Measurements from ENCODE around the gene CAMKK2. TPM values are rescaled to one million over a fixed set of nuclear protein-coding genes. Genes with fewer than 3 reads are reported as not detected.

Gene CAMKK2
- total RNA-seq, 8 experiments from 2014 or later: 14.0 to 23.8 (median 18.3) TPM

DNA sequence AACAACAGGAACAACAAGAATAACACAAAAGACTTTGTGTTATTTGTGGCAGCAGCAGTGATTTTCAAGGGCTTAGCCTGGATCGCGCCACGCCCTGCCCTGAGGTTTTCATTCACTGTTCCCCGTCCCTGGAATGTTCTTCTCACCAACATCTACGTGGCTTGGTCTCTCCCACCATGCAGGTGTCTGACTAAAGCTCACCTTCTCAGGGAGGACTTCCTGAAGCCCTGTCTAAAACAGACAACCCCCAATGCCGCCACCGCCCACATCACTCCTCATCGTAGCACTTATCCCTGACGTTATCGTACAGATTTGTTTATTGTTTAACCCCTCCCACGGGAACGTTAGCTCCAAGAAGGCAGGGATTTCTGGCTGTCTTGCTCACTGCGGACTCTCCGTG is 46.1 kb downstream of the CAMKK2 start:
- ATAC-seq (replicated peaks in 6 of 8): no peak
- Histone ChIP-seq H3K27ac (no peak overlapping the region), H3K4me1 (replicated peaks in 1 of 2) (no peaks in the 10 kb centered on the region), H3K4me3 (no peak overlapping the region)
- 72 to 98% (median 88%) methylated on average over 4 to 10 of the region's 14 CpGs; no CpG with 5 or more reads in 1 of the 10 experiments for WGBS, 10 experiments
- in situ Hi-C loops (cut with MboI; ENCODE audit: low pct_unique_long_range_greater_than_20kb in 2 of 9, low sequenced_read_pairs in 9 of 9, unreplicated experiment in 9 of 9): no loop called here

DNA sequence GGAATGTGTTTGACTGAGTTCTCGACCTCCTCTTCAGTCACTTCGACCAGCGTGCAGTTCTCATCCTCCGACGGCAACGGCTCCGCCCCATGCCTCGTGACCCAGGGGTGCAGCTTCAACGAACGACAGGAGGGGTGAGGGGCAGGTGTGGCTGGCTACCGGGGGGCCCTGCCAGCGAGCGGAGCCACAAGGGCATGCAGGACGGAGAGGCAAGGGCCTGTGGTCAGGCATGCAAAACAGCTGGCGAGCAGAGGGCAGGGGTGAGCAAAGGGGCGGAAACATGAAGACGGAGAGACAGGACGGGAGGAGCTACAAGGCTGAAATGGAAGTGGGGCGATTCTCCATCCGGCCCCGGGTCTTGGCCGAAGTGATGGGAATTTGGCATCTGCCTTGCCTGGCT is 47.9 kb downstream of the CAMKK2 start:
- 85 to 93% methylated on average over 8 to 12 of the region's 22 CpGs; no CpG with 5 or more reads in 8 of the 10 experiments for WGBS, 10 experiments
- no peak overlapping the region for H3K4me3 ChIP-seq
- no peak overlapping the region for H3K27ac ChIP-seq
- in situ Hi-C loops (cut with MboI; ENCODE audit: low pct_unique_long_range_greater_than_20kb in 2 of 9, low sequenced_read_pairs in 9 of 9, unreplicated experiment in 9 of 9): no loop called here
- no peak for ATAC-seq (replicated peaks in 6 of 8)
- no peaks in the 10 kb centered on the region for H3K4me1 ChIP-seq (replicated peaks in 1 of 2)

DNA sequence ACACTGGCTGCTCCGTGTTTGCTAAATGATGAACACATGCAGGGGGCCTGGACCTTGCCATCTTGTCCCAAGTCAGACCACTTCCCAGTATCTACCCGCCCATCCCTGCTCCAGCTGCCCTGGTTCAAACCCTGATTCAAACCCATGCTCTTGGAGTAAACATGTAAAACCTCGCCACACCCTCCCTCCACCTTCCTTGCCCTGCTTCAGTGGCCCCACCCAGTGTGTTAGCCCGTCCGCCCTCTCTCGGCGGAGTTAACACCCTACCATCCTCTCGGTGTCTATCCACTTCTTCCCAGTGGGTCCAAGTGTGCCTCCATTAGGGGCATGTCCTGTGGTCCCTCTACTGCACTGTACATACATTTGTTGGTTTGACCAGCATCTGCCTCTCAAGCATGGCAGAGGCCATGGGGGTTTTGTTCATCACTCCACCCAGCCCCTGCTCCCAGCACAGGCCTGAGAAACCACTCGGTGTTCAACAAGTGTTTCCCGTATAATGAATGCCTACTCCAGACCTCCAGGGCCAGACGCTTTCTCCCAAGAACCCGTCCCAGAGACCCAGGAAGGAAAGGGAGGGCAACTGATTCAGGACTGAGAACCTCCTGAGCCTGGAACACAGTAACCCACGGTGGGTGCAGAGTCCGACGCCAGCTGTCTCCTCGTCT is 49.5 kb downstream of the CAMKK2 start:
- H3K4me1 ChIP-seq (replicated peaks in 1 of 2): no peaks in the 10 kb centered on the region
- ATAC-seq (replicated peaks in 6 of 8): peak in 3 of 8 experiments; percentile 74 to 87 (median 87)
- WGBS, 10 experiments: 60 to 100% (median 88%) methylated on average over 1 to 9 of the region's 16 CpGs; no CpG with 5 or more reads in 3 of the 10 experiments
- in situ Hi-C loops (cut with MboI; ENCODE audit: low pct_unique_long_range_greater_than_20kb in 2 of 9, low sequenced_read_pairs in 9 of 9, unreplicated experiment in 9 of 9): no loop called here
- H3K27ac ChIP-seq: no peak overlapping the region
- H3K4me3 ChIP-seq: no peak overlapping the region

DNA sequence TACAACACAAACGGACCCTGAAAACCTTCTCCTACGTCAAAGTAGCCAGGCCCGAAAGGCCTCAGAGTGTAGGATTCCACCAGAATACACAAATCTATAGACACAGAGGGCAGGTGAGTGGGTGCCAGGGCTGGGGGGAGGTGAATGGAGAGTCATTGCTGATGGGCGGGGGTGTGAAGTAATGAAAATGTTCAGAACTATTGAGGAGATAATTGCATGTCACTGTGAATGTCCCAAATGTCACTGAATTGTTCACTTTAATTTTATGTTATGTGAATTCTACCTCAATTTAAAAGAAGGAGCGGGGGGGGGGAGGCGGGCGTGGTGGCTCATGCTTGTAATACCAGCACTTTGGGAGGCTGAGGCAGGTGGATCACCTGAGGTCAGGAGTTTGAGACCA is 50.6 kb downstream of the CAMKK2 start:
- Histone ChIP-seq H3K27ac (no peak overlapping the region), H3K4me1 (replicated peaks in 1 of 2) (peaks cover 0 to 6% of the 10 kb centered on the region in 2 donors), H3K4me3 (no peak overlapping the region)
- ATAC-seq (replicated peaks in 6 of 8): no peak
- WGBS, 10 experiments: 80 to 100% (median 93%) methylated on average over 1 to 4 of the region's 7 CpGs; no CpG with 5 or more reads in 7 of the 10 experiments
- in situ Hi-C loops (cut with MboI; ENCODE audit: low pct_unique_long_range_greater_than_20kb in 2 of 9, low sequenced_read_pairs in 9 of 9, unreplicated experiment in 9 of 9): no loop called here

DNA sequence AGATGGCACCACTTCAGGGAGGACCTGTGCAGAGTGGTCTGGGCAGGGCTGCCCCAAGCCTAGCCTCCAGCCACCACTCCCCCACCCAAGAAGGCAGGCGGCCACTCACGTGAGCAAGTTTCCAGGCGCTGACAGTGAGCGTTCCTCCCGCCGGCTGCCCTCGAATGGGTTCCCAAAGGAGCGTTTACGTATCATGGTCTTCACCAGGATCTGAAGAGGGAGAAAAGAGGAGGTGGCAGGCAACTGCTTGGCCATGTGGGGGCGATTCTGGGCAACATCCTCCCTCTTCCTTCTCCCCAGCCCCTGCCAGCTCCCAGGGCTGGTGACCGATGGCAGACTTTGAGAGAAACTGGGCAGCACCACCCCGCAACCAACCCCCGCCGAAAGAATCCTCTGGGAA is 51.5 kb downstream of the CAMKK2 start:
- H3K27ac ChIP-seq: no peak overlapping the region
- 92 to 100% (median 100%) methylated on average over 1 to 5 of the region's 14 CpGs; no CpG with 5 or more reads in 6 of the 10 experiments for WGBS, 10 experiments
- in situ Hi-C loops (cut with MboI; ENCODE audit: low pct_unique_long_range_greater_than_20kb in 2 of 9, low sequenced_read_pairs in 9 of 9, unreplicated experiment in 9 of 9): no loop called here
- peaks cover 0 to 15% of the 10 kb centered on the region in 2 donors for H3K4me1 ChIP-seq (replicated peaks in 1 of 2)
- no peak for ATAC-seq (replicated peaks in 6 of 8)
- H3K4me3 ChIP-seq: no peak overlapping the region

GRCh38 chr12:121241156-121241970 is 55.1 kb downstream of the CAMKK2 start:
- H3K4me3 ChIP-seq: no peak overlapping the region
- no peak overlapping the region for H3K27ac ChIP-seq
- peak in 6 of 8 experiments; percentile 34 to 75 (median 53) for ATAC-seq (replicated peaks in 6 of 8)

DNA sequence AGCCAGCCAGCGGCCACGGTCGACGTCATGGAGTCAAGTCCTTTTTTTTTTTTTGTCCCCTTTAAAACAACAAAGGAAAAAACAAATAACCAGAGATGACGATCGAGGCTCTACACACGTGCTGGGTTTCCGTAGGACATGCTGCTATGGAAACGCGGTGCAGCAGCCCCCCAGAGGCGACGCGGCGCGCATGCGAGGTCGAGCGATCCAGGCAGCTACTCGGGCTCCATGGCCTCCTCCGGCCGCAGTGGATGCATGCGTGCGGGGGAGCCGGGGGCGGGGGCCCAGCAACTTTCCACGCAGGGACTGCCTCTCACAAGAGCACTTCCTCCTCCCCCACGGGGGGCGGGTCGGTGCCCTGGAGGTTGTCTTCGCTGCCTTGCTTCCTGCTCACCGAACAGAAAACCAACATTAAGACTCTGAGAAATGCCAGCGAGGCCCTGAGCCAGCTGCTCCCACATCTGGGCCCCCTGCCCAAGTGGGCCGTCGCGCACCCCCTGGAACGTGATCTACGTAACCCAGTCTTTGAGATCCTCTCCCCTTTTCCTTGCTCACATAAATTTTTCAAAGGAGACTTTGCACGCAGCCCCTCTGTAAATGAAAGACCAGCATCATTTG is 55.9 kb downstream of the CAMKK2 start:
- ATAC-seq (replicated peaks in 6 of 8): peak in 5 of 8 experiments; percentile 36 to 63 (median 47)
- WGBS, 10 experiments: 72 to 100% (median 91%) methylated on average over 1 to 6 of the region's 38 CpGs; no CpG with 5 or more reads in 6 of the 10 experiments
- H3K4me1 ChIP-seq (replicated peaks in 1 of 2): peaks cover 0 to 30% of the 10 kb centered on the region in 2 donors
- in situ Hi-C loops (cut with MboI; ENCODE audit: low pct_unique_long_range_greater_than_20kb in 2 of 9, low sequenced_read_pairs in 9 of 9, unreplicated experiment in 9 of 9): no loop called here
- H3K4me3 ChIP-seq: no peak overlapping the region
- H3K27ac ChIP-seq: no peak overlapping the region

More at GRCh38 chr12:121241156-121241970, 55.1 kb downstream of the CAMKK2 start:
- H3K4me1 ChIP-seq (replicated peaks in 1 of 2): peaks cover 0 to 30% of the 10 kb centered on the region in 2 donors
- 60 to 100% (median 80%) methylated on average over 1 to 8 of the region's 17 CpGs; no CpG with 5 or more reads in 5 of the 10 experiments for WGBS, 10 experiments
- in situ Hi-C loops (cut with MboI; ENCODE audit: low pct_unique_long_range_greater_than_20kb in 2 of 9, low sequenced_read_pairs in 9 of 9, unreplicated experiment in 9 of 9): no loop called here

DNA sequence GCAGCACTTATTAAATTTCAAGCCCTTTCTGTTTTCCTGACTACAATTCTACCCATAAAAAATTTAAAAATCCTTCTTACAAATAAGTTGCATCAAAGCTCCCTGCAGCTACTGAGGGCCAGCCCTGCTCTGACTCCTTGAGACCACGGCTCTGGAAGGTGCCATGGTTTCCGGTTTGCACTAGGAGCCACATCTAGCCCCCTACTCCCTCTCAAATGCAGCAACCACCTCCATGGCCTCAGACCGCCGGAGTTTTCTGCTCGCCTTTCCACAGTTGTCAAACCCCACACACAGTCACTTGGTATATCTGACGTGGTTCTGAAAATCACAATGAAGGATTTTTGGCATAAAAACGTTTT is 56.5 kb downstream of the CAMKK2 start:
- Histone ChIP-seq H3K4me3 (no peak overlapping the region), H3K27ac (no peak overlapping the region), H3K4me1 (replicated peaks in 1 of 2) (peaks cover 0 to 30% of the 10 kb centered on the region in 2 donors)
- in situ Hi-C loops (cut with MboI; ENCODE audit: low pct_unique_long_range_greater_than_20kb in 2 of 9, low sequenced_read_pairs in 9 of 9, unreplicated experiment in 9 of 9): no loop called here
- no peak for ATAC-seq (replicated peaks in 6 of 8)
- 30 to 100% (median 82%) methylated on average over 1 to 5 of the region's 7 CpGs; no CpG with 5 or more reads in 2 of the 10 experiments for WGBS, 10 experiments

DNA sequence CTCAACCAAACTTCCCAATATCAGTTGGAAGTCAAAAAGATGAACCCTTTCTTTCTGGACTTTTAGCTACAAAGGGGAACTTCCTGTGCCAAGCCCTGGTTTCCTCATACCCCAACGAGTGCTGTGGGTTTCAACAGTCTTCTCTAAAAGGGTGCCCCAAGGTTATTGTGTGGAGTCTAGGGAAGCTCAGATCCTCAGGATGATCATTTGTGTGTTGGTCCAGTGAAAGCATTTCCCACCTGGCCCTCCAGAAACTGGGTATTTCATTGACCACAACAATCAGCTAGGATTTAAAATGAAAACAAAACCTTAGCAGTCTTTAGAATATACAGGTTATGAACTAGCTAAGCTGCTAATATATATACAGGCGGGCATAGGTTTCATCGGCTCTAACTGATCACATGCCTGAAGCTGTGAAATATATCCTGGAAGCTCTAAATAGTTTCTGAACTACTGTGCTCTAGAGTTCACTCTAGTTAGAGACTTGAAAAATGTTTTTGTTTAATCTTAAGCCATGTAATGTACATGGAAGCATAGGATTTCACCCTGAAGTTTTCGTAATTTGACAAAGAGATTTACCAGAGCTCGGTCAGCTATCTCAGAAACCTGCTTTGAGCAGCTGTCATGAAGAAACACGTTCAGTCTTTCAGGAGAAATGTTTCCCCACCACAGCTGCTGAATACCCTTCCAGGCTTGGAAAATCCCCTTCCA is 57.0 kb downstream of the CAMKK2 start:
- WGBS, 10 experiments: 67 to 100% (median 97%) methylated on average over 1 to 5 of the region's 6 CpGs; no CpG with 5 or more reads in 1 of the 10 experiments
- ATAC-seq (replicated peaks in 6 of 8): no peak
- in situ Hi-C loops (cut with MboI; ENCODE audit: low pct_unique_long_range_greater_than_20kb in 2 of 9, low sequenced_read_pairs in 9 of 9, unreplicated experiment in 9 of 9): no loop called here
- Histone ChIP-seq H3K4me3 (no peak overlapping the region), H3K27ac (no peak overlapping the region), H3K4me1 (replicated peaks in 1 of 2) (peaks cover 0 to 30% of the 10 kb centered on the region in 2 donors)

DNA sequence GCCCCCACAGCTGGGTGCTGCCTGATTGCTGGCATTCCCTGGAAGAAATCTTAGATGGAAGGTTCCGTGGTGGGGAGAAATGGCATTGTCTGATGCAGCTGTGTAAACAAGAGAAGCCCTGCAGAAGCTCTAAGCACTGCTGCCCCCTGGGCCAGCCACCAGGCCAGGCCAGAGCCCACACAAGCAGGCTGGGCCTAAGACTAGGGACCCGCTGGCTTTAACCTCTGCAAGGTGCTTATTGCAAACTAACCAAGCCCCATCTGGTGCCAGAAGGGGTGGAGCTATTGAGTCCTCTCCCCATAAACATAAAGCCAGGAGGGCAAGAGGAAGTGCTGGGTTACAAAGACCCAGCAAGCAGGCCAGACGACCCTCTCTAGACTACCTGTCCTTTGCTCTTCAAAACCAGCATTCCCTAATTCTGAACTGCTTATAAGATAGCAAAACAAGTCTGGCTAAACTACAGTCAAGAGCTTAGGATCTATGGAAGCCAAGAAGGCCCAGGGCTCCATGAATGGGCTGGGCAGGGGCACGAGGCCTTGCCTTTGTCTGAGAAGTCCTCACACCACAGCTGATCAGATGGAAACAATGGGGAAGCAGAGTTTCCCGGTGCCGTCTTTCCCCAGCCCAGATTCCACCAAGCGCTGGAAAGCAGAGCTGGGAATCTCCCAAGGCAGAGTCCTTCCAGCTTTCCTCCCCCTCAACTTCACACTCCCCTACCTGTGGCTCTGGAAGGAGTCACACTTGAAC is 57.7 kb downstream of the CAMKK2 start:
- peak overlapping the region in 1 of 2 donors; percentile 42 for H3K27ac ChIP-seq
- in situ Hi-C loops (cut with MboI; ENCODE audit: low pct_unique_long_range_greater_than_20kb in 2 of 9, low sequenced_read_pairs in 9 of 9, unreplicated experiment in 9 of 9): no loop called here
- peaks cover 0 to 30% of the 10 kb centered on the region in 2 donors for H3K4me1 ChIP-seq (replicated peaks in 1 of 2)
- ATAC-seq (replicated peaks in 6 of 8): peak in 5 of 8 experiments; percentile 37 to 87 (median 73)
- H3K4me3 ChIP-seq: no peak overlapping the region
- WGBS, 10 experiments: 11 to 100% (median 38%) methylated on average over 1 to 7 of the region's 7 CpGs; no CpG with 5 or more reads in 3 of the 10 experiments

DNA sequence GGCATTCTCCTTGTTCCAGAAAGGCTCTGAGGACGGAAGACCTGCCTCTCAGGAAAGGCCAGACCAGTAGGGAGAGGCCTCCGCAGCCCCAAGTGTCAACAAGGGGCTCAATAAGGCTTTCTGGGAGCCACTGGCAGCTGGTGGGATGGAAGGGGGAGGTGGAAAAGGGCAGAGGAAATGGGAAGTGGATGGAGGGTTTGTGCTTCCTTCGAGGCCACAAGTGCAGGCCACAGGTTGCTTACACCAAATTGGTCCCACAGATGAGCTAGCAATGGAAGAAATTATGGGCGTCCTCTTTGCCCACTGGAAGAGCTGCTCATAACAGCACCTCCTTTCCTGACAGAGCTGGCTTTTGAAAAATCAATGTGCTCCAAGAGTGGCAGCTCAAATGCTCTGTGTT is 58.4 kb downstream of the CAMKK2 start:
- peak in 1 of 8 experiments; percentile 30 for ATAC-seq (replicated peaks in 6 of 8)
- H3K27ac ChIP-seq: peak overlapping the region in 1 of 2 donors; percentile 42
- H3K4me1 ChIP-seq (replicated peaks in 1 of 2): peaks cover 0 to 30% of the 10 kb centered on the region in 2 donors
- no peak overlapping the region for H3K4me3 ChIP-seq
- in situ Hi-C loops (cut with MboI; ENCODE audit: low pct_unique_long_range_greater_than_20kb in 2 of 9, low sequenced_read_pairs in 9 of 9, unreplicated experiment in 9 of 9): no loop called here
- 60 to 100% (median 86%) methylated on average over 1 to 4 of the region's 4 CpGs; no CpG with 5 or more reads in 5 of the 10 experiments for WGBS, 10 experiments

GRCh38 chr12:121237415-121237814 is 59.1 kb downstream of the CAMKK2 start:
- ATAC-seq (replicated peaks in 6 of 8): no peak
- Histone ChIP-seq H3K27ac (no peak overlapping the region), H3K4me3 (no peak overlapping the region), H3K4me1 (replicated peaks in 1 of 2) (peaks cover 0 to 30% of the 10 kb centered on the region in 2 donors)
- 47 to 100% (median 100%) methylated on average over 1 to 4 of the region's 8 CpGs; no CpG with 5 or more reads in 1 of the 10 experiments for WGBS, 10 experiments
- in situ Hi-C loops (cut with MboI; ENCODE audit: low pct_unique_long_range_greater_than_20kb in 2 of 9, low sequenced_read_pairs in 9 of 9, unreplicated experiment in 9 of 9): no loop called here
